ACC112 (cell line): ENCODE data around the gene PANX2.

Experiments
- H2AFZ ChIP-seq: fragments of 200-600 bp; sonication (generic); one replicate; pipeline ENCODE4 v1.6.0; 2017; ENCODE audit warnings: antibody characterized with exemption, low read length; ENCODE audit not compliant: unreplicated experiment
- H3K27ac ChIP-seq: fragments of 200-600 bp; sonication (generic); 2 replicates; pipeline ENCODE4 v1.5.1; 2014; ENCODE audit warnings: low read depth, mild to moderate bottlenecking, antibody characterized with exemption, low read length, moderate library complexity
- H3K27me3 ChIP-seq: fragments of 200-600 bp; sonication (generic); 2 replicates; pipeline ENCODE4 v1.6.1; 2014; ENCODE audit warnings: mild to moderate bottlenecking, antibody characterized with exemption, low read length, moderate library complexity, mixed read lengths; ENCODE audit not compliant: insufficient read depth
- H3K36me3 ChIP-seq: fragments of 200-600 bp; sonication (generic); 2 replicates; pipeline ENCODE4 v1.6.1; 2016; ENCODE audit warnings: mild to moderate bottlenecking, antibody characterized with exemption, low read length, moderate library complexity, mixed read lengths; ENCODE audit not compliant: insufficient read depth
- H3K4me1 ChIP-seq: fragments of 200-600 bp; sonication (generic); one replicate; pipeline ENCODE4 v1.6.1; 2016; ENCODE audit warnings: low read length, mixed read lengths; ENCODE audit not compliant: insufficient read depth, unreplicated experiment, control insufficient read depth
- H3K4me3 ChIP-seq: fragments of 200-600 bp; sonication (generic); 2 replicates; pipeline ENCODE4 v1.5.1; 2014; ENCODE audit warnings: mild to moderate bottlenecking, low read depth, low read length
- H3K79me2 ChIP-seq: fragments of 200-600 bp; sonication (generic); one replicate; pipeline ENCODE4 v1.6.0; 2016; ENCODE audit warnings: low read length; ENCODE audit not compliant: control insufficient read depth, unreplicated experiment, insufficient read depth

PANX2 gene

DNA sequence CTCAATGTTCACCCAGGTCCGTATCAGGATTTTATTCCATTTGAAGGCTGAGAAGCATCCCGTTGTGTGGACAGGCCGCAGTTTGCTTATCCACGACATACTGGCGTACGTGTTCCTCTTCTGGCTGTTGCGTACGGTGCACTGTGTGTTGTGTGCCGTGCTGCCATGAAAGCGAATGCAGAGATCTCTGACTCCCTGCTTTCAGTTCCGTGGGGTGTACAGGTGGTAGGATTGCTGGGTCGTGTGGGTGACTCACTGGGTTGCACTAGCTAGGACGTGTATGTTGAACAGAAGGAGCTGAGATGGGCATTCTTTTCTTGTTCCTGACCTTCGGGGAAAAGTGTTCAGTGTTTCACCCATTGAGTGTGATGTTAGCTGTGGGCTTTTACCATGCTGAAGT is 40.6 kb downstream of the PANX2 start:
- Histone ChIP-seq H3K4me3 (no peak overlapping the region), H3K4me1 (no peaks in the 10 kb centered on the region), H3K27me3 (no peaks in the 10 kb centered on the region), H2AFZ (no peak overlapping the region), H3K79me2 (no peaks in the 10 kb centered on the region), H3K27ac (no peak overlapping the region), H3K36me3 (no peaks in the 10 kb centered on the region)

DNA sequence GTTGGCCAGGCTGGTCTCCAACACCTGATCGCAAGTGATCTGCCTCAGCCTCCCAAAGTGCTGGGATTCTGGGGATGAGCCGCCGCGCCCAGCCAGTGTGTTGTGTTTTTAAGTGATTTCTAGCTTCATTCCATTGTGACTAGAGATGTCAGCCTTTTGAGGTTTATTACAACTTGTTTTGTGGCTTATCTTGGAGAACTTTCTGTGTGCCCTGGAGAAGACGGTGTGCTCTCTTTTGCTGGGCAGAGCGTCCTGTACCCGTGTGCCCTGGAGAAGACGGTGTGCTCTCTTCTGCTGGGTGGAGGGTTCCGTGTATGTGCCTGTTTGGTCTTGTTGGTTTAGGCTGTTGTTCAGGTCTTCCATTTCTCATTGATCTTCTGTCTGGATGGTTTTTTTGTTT is 42.7 kb downstream of the PANX2 start:
- Histone ChIP-seq H3K4me1 (no peaks in the 10 kb centered on the region), H3K79me2 (no peaks in the 10 kb centered on the region), H3K36me3 (no peaks in the 10 kb centered on the region), H3K27me3 (no peaks in the 10 kb centered on the region), H3K4me3 (no peak overlapping the region), H2AFZ (no peak overlapping the region), H3K27ac (no peak overlapping the region)

DNA sequence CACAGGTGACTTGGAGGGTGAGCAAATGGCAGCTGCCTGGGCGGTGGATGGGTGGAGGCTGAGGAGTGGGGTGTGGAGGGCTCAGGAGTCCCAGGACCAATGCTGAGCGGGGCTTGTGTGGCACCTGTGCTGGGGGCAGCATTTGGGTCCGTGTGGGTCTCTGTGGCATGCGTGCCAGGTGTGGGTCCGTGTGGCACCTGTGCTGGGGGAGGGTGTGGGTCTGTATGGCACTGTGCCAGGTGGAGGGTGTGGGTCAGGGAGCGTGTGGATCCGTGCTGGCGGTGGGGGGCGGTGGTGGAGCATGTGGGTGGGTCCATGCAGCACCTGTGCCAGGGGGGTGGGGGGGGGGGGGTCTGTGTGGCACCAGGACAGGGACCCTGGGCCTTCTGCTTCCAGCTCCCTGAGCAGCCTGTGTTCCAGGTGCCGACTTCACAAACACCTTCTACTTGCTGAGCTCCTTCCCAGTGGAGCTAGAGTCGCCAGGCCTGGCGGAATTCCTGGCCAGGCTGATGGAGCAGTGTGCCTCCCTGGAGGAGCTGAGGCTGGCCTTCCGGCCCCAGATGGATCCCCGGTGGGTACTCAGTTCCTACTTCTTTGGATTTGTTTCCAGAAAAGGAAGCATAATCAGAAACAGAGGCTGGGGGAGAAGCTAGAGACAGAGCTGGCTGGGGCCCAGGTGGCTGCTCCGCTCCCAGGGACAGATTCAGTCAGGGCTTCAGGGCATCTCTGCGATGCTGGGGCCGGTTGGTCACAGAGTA is 44.9 kb downstream of the PANX2 start:
- H3K27me3 ChIP-seq = no peaks in the 10 kb centered on the region
- H3K4me3 ChIP-seq = no peak overlapping the region
- H2AFZ ChIP-seq = no peak overlapping the region
- H3K36me3 ChIP-seq = no peaks in the 10 kb centered on the region
- H3K4me1 ChIP-seq = no peaks in the 10 kb centered on the region
- no peak overlapping the region for H3K27ac ChIP-seq
- H3K79me2 ChIP-seq = no peaks in the 10 kb centered on the region

DNA sequence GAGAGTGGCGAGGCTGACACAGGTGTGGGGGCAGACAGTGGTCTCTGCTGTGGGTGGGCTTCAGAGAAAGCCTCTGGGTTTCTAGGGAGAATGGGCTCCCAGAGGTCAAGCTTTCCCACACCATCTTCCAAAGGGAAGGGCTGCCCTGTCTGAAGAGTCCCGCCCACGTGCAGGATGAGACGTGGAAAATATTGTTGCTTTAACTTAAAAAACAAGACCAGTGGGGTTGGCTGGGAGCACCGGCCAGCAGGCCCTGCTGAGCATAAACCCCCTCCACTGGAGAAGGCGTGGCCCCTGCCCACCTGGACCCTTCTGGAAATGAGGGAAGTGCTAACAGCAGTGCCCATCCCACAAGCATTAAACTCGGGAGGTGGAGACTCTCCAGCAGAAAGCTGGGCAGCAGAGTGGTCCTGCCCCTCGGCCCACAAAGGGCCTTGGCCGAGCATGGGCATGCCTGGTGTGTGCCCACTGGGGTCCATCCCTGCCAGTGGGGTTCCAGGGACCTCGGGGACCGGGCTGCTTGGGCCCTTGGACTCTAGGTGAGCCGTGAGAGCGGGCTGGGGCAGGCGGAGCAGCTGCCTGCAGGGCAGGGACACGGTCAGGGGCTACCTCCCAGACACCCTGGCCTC is 45.6 kb downstream of the PANX2 start:
- Histone ChIP-seq H3K79me2 (no peaks in the 10 kb centered on the region), H2AFZ (no peak overlapping the region), H3K36me3 (peaks cover 6% of the 10 kb centered on the region; the same call in 1 of the 2 replicates), H3K27me3 (no peaks in the 10 kb centered on the region), H3K4me3 (no peak overlapping the region), H3K4me1 (no peaks in the 10 kb centered on the region), H3K27ac (no peak overlapping the region)

DNA sequence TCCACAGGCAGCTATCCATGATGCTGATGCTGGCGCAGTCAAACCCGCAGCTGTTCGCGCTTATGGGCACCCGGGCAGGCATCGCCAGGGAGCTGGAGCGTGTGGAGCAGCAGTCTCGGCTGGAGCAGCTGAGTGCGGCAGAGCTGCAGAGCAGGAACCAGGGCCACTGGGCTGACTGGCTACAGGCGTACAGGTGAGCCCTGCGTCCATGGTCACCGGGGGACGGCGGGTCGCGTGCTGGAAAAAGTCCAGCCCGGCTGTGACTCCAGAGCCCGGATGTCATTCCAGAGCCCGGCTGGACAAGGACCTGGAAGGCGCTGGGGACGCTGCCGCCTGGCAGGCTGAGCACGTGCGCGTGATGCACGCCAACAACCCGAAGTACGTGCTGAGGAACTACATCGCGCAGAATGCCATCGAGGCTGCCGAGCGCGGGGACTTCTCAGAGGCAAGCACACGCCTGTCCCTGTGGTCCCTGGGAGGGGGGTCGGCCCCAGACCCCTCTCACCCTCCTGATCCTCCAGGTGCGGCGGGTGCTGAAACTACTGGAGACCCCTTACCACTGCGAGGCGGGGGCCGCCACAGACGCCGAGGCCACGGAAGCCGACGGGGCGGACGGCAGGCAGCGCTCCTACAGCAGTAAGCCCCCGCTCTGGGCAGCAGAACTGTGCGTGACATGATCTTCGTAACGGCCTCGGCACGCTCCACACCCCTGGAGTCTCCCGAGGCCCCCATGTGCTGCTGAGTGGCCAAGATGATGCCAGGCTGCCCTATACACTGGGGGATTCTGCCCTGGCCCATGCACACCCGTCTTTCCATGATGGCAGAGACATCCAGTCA is 46.4 kb downstream of the PANX2 start:
- Histone ChIP-seq H3K36me3 (peaks cover 6% of the 10 kb centered on the region; the same call in 1 of the 2 replicates), H2AFZ (no peak overlapping the region), H3K4me1 (no peaks in the 10 kb centered on the region), H3K79me2 (no peaks in the 10 kb centered on the region), H3K27me3 (no peaks in the 10 kb centered on the region), H3K27ac (no peak overlapping the region), H3K4me3 (no peak overlapping the region)

DNA sequence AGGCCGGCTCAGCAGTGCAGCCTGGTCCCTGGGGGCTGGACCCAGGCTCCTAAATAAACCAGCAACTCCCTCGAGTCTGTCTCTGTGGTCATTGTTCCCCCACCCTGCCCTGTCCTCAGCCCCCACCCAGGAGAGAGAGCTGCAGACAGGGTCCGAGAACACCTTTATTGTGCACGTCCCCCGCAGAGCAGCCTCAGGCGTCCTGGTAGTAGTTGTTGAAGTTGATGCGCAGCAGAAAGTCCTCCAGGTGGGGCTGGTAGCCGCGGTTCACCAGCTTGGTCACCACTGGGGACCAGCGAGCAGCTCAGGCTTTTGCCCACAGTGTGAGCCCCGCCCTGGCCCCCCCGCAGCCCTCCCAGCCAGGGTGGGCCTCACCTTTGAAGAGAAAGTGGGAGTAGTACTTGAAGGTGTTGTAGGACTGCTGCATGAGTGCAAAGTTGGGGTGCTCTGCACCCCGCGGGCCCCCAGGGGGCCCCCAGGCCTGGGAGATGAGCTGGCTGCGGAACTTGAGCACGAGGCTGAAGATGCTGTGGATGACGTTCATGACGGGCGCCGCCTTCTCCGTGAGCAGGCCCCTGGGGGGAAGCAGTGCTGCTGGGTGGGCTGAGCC is 47.1 kb downstream of the PANX2 start:
- Histone ChIP-seq H3K27me3 (no peaks in the 10 kb centered on the region), H3K36me3 (peaks cover 6% of the 10 kb centered on the region; the same call in 1 of the 2 replicates), H2AFZ (no peak overlapping the region), H3K4me3 (no peak overlapping the region), H3K79me2 (no peaks in the 10 kb centered on the region), H3K4me1 (no peaks in the 10 kb centered on the region), H3K27ac (no peak overlapping the region)

DNA sequence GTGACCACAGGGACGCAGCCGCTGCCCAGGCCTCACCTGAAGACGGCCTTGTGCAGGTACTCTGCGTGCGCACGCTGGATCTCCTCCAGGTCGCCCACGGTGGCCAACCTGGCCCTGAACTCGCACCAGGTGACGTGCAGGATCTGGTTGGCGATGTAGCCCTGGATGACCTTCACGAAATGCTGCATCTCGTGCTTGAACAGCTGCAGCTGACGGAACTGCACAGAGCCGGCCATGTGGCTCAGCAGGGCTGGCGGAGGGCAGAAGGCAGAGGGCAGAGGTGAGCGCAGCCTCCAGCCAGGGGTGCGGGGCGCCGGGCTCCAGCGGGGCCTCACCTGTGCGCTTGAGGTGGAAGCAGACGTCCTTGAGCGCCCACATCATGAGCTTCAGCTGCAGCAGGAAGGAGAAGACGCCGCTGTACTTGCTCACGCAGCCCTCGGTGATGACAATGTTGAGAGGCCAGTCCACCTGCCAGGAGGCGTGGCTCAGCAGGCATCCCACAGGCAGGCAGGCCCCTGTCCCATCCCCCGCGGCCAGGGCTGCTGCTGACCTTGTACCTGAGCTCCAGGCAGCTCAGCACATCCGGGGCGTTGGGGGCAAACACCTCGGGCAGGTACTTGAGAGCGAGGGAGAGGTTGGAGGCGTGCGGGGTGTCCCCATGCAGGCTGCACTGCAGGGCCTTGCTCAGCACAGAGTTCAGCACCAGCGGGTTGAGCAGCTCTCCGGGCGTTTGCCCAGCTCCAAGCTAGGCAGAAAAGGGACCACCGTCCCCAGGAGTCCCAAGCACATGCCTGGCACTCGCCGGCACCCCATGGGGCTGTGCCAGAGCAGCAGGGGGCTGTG is 47.8 kb downstream of the PANX2 start:
- Histone ChIP-seq H3K4me1 (no peaks in the 10 kb centered on the region), H3K79me2 (no peaks in the 10 kb centered on the region), H3K27ac (no peak overlapping the region), H3K4me3 (no peak overlapping the region), H3K27me3 (no peaks in the 10 kb centered on the region), H2AFZ (no peak overlapping the region), H3K36me3 (peaks cover 6% of the 10 kb centered on the region; the same call in 1 of the 2 replicates)

DNA sequence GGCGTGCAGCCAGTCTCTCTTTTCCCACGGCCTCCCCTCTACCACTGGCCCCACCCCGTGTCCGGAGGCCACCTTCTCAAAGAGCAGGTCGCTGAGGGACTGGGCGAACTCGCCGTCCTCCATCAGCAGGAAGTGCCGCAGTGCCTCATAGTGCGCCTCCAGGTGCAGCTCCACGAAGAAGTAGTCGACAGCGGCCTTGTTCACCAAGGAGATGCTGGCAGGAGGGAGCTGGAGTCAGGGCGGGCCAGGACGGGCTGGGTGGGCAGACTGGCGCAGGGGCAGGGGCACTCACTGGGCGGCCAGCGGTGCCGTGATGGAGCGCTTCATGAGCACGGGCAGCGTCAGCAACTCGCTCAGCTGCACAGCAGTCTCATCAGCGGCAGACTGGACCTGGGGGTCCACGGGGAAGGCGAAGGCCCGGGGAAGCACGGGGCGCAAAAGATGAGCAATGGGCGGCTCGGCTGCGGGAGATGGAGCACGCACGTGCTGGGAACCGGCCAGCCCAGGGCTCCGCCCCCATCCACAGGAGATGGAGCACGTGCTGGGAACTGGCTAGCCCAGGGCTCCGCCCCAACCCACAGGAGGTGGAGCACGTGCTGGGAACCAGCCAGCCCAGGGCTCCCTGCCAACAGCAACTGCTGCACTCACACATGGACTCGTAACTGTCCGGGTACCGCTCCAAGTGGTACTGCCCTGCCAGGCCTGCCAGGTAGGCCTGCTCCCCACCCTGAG is 48.6 kb downstream of the PANX2 start:
- no peak overlapping the region for H2AFZ ChIP-seq
- H3K27ac ChIP-seq = no peak overlapping the region
- H3K4me1 ChIP-seq = no peaks in the 10 kb centered on the region
- H3K4me3 ChIP-seq = no peak overlapping the region
- no peaks in the 10 kb centered on the region for H3K79me2 ChIP-seq
- peaks cover 6% of the 10 kb centered on the region; the same call in 1 of the 2 replicates for H3K36me3 ChIP-seq
- H3K27me3 ChIP-seq = no peaks in the 10 kb centered on the region

DNA sequence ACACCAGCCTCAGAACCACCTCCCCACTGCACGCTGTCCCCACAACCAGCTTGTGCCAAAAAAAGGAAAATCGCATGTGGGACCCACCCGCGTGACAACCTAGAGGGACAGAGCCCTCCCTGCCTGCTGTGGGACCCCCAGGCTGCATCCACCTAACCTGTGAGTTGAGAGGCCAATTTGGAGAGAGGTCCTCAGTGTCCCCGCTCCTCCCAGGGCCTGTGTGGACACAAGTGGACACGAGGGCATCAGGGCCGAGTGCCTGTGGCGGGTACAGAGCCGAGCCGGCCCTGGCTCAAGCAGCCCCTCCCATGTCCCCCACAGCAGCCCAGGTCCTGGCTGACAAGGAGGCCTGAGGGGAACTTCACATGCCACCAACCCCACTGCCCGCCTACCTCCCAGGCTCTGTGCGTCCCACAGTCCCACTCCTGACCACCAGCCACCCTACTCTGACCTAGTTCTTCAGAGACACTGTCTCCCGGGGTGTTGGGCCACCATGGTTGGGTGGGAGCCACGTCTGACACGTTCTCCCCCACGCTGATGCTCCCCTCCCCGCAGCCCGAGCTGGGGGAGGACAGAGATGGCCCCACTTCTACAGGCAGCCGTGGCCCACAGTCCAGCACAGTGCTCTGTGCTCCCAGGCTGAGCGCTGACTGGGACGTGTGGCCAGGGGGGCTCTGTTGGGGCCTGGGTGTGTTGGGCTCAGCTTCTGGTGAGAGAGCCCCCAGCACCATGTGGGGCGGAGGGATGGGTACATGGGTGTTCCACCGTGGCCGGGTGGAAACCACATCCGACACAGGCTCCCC is 49.5 kb downstream of the PANX2 start:
- Histone ChIP-seq H3K27ac (no peak overlapping the region), H3K27me3 (no peaks in the 10 kb centered on the region), H2AFZ (no peak overlapping the region), H3K79me2 (no peaks in the 10 kb centered on the region), H3K4me3 (no peak overlapping the region), H3K36me3 (peaks cover 6% of the 10 kb centered on the region; the same call in 1 of the 2 replicates), H3K4me1 (no peaks in the 10 kb centered on the region)
